ENCODE results near the gene ATP13A4.

DNA sequence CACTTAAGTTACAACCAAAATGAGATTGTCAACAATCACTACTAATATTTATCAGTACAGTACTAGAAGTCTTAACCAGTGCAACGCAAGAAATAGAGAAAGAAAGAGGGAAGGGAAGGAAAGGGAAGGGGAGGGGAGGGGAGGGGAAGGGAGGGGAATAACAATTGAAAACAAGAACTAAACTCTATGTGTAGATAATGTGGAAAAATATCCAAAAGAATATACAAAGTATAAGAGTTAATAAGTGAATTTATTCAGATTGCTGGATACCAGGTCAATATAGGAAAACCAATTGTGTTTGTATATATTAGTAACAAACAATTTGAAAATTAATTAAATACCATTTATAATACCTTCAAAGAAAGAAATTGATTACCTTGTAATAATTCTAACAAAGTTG, 186.8 kb downstream of the ATP13A4 start:
- TF ChIP-seq CTCF (IDR thresholded peaks at IDR 0.05) (no peak), POLR2A (IDR thresholded peaks at IDR 0.05) (no peak)

All from uterus (tissue), 2 donors.